ENCODE results near the gene ATG5.

DNA sequence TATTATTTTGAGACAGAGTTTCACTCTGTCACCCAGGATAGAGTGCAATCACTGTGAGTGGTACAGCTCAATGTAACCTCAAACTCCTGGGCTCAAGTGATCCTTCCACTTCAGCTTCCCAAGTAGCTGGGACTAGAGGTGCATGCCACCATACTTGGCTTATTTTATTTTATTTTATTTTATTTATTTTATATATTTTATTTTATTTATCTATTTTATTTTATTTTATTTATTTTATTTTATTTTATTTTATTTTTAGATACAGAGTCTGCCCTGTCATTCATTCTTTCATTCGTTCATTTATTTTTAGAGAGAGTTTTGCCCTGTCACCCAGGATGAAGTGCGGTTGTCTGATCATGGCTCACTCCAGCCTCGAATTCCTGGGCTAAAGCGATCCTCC is 35.5 kb downstream of the ATG5 start:
- TF ChIP-seq, protein P1, sequence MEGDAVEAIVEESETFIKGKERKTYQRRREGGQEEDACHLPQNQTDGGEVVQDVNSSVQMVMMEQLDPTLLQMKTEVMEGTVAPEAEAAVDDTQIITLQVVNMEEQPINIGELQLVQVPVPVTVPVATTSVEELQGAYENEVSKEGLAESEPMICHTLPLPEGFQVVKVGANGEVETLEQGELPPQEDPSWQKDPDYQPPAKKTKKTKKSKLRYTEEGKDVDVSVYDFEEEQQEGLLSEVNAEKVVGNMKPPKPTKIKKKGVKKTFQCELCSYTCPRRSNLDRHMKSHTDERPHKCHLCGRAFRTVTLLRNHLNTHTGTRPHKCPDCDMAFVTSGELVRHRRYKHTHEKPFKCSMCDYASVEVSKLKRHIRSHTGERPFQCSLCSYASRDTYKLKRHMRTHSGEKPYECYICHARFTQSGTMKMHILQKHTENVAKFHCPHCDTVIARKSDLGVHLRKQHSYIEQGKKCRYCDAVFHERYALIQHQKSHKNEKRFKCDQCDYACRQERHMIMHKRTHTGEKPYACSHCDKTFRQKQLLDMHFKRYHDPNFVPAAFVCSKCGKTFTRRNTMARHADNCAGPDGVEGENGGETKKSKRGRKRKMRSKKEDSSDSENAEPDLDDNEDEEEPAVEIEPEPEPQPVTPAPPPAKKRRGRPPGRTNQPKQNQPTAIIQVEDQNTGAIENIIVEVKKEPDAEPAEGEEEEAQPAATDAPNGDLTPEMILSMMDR (IDR thresholded peaks at IDR 0.05; ENCODE audit: insufficient read depth, low read depth, low read length): no peak
- TF ChIP-seq EZH2 (IDR thresholded peaks at IDR 0.05; ENCODE audit: insufficient read depth, low read length): no peak
